Neuron (in vitro differentiated cells): ENCODE results near the gene GNPTAB.
"Not testable (repeated sequence)": the region's sequence is repeated elsewhere in the genome, so short reads cannot be mapped to it uniquely, and the experiment has no call there.

ENCODE experiments used
- H2AFZ ChIP-seq: one replicate; pipeline ENCODE4 v1.6.1; 2013; ENCODE audit warnings: low read depth, mild to moderate bottlenecking, inconsistent platforms, low read length, moderate library complexity
- H3K27me3 ChIP-seq: one replicate; pipeline ENCODE4 v1.6.1; 2013; ENCODE audit warnings: low read length; ENCODE audit not compliant: insufficient read depth
- H3K36me3 ChIP-seq: one replicate; pipeline ENCODE4 v1.6.1; 2013; ENCODE audit warnings: low read length; ENCODE audit not compliant: insufficient read depth
- H3K4me1 ChIP-seq: one replicate; pipeline ENCODE4 v1.6.1; 2013; ENCODE audit warnings: low read length; ENCODE audit not compliant: insufficient read depth
- H3K4me3 ChIP-seq: 2 replicates; pipeline ENCODE4 v1.5.1; 2013; ENCODE audit warnings: mild to moderate bottlenecking, low read length, moderate library complexity
- H3K9me3 ChIP-seq: one replicate; pipeline ENCODE4 v1.6.1; 2013; ENCODE audit warnings: low read length

GNPTAB gene

DNA sequence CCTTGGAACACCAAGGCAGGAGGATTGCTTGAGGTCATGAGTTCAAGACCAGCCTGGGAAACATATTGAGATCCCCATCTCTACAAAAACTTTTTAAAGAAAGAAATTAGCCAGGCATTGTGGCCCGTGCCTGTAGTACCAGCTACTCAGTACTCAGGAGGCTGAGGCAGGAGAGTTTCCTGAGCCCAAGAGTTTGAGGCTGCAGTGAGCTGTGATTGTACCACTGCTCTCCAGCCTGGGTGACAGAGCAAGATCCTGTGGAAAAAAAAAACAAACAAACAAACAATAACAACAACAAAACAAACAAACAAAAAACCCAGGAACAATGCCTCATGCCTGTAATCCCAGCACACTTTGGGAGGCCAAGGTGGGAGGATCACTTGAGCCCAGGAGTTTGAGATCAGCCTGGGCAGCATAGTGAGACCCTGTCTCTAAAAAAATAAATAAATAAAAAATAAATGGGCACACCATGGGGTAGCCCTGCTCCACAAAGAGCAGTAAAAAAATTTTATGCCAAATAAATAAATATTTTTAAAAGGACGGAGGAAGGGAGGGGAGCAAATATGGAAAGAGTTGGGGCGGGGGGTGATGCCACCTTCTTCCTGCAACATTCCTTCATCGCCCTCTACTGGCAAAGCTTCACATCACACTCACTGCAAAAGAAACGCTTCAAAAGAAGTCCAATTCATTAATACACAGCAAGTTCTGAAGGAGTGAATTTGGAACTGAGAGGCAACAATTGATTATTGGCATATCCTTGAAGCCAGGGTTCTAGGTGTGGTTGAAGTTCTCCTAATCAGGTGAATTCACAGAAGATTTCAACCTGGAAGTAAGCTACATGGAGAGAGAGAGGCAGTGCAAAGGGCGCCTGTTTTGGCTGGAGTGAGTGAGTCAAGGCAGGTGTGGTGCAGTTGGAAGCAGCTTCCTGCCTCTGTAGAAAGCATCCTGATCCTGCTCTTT is 8.8 kb upstream of the GNPTAB start:
- Histone ChIP-seq H3K4me3 (no peak overlapping the region), H2AFZ (no peak overlapping the region), H3K9me3 (no peaks in the 10 kb centered on the region), H3K27me3 (no peaks in the 10 kb centered on the region), H3K4me1 (no peaks in the 10 kb centered on the region), H3K36me3 (no peaks in the 10 kb centered on the region)

DNA sequence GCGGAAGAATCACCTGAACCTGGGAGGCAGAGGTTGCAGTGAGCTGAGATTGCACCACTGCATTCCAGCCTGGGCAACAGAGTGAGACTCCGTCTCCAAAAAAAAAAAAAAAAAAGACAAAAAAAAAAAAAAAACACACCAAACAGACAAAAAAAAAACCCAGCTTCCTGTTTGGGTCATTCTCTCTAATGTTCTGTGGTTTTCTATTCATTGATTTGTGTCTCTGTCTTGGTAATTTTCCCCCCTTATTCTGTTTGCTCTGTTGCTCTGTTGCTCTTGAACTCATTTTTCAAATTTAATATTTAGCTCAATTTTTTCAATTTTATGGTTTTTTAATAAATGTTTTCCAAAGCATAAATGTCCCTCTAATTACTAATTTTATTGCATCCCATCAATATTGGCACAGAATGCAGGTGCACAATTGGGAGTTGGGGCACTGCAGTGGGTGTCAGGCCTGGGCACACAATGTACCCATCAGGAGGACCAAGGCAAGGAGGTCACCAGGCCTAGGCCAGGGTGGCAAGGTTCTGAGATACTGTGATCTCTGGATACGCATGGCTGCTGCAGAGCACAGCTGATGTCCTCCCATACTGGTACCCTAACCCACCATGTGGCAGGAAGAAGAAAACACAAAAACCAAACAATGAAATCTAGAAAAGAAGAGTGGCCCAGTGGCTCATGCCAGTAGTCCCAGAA is 8.0 kb upstream of the GNPTAB start:
- H3K9me3 ChIP-seq: no peaks in the 10 kb centered on the region
- H3K27me3 ChIP-seq: no peaks in the 10 kb centered on the region
- H3K4me1 ChIP-seq: no peaks in the 10 kb centered on the region
- no peaks in the 10 kb centered on the region for H3K36me3 ChIP-seq
- H3K4me3 ChIP-seq: no peak overlapping the region
- no peak overlapping the region for H2AFZ ChIP-seq

DNA sequence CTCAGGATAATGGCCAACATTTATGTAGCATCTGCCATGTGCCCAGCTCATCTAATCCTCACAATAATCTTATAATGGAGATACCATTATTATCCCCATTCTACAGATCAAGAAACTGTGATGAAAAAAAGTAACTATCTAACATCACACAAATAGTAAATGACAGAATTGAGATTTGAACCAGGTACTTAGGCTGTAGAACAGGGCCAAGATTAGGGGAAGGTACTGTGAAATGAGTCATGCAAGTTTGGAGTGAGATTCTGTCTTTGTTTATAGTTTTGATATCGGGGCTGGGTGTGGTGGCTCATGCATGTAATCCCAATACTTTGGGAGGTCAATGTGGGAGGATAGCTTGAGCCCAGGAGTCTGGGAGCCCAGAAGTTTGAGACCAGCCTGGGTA is 1.3 kb upstream of the GNPTAB start:
- Histone ChIP-seq H2AFZ (no peak overlapping the region), H3K36me3 (no peaks in the 10 kb centered on the region), H3K27me3 (no peaks in the 10 kb centered on the region), H3K4me3 (no peak overlapping the region), H3K9me3 (no peaks in the 10 kb centered on the region), H3K4me1 (peaks cover 6% of the 10 kb centered on the region)

DNA sequence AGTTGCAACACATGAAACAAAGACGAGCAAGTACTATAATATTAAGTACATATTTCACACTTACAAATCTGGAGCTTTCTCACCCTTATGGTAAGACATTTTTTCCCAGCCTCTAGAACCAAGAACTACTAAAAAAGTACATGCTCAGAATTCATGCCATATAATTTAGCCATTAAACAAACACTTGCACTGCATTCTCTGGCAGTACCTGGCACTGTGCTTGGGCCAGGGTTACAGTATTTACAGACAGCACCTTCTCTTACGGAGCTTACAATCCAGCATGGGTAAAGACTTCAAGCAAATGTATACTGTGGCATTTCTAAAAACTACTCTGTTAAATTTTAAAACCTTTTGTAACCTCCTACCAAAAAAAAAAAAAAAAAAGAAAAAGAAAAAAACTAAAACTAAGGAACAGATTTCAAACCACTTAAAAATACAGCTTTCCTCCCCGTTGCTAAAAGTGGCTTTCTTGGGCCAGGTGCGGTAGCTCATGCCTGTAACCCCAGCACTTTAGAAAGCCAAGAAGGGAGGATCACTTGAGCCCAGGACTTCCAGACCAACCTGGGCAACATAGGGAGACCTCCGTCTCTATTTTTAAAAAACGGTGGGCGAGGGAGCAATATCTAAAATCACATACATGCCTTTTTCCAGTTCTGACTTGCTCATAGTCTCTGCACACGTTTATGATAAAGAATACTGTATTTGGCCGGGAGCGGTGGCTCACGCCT is 956 bp downstream of the GNPTAB start:
- H3K36me3 ChIP-seq: no peaks in the 10 kb centered on the region
- no peaks in the 10 kb centered on the region for H3K27me3 ChIP-seq
- H3K4me1 ChIP-seq: peaks cover 9% of the 10 kb centered on the region
- no peaks in the 10 kb centered on the region for H3K9me3 ChIP-seq
- peak overlapping the region; percentile 75 for H2AFZ ChIP-seq
- peak overlapping the region; percentile 77 for H3K4me3 ChIP-seq

DNA sequence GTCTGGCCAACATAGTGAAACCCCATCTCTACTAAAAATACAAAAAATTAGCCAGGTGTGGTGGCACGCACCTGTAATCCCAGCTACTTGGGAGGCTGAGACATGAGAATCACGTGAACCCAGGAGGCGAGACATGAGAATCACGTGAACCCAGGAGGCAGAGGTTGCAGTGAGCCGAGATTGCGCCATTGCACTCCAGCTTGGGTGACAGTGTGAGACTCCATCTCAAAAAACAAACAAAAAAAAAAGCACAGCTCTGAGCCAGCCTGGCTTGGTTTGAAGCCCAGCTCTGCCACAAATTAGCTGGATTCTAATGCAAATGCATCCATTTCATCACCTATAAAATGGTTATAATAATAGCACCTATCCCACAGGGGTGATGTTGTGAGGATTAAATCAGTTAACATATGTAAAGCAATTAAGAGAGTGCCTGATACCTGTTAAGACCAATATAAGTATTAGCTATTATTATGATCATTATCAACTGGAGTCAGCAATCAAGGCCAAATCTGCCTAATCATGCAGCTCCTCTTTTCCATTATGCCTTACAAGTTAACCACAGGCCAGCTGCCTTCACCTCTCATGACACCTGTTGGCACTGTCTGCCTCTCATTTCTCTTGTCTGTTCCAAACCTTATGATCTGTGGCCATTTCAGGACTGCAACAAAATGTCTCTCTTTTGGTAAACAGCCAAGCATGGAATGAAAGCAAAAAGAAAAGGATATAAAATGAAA is 2.1 kb downstream of the GNPTAB start:
- H3K4me3 ChIP-seq: no peak overlapping the region
- no peaks in the 10 kb centered on the region for H3K9me3 ChIP-seq
- H3K36me3 ChIP-seq: no peaks in the 10 kb centered on the region
- no peaks in the 10 kb centered on the region for H3K27me3 ChIP-seq
- peaks cover 9% of the 10 kb centered on the region for H3K4me1 ChIP-seq
- no peak overlapping the region for H2AFZ ChIP-seq

DNA sequence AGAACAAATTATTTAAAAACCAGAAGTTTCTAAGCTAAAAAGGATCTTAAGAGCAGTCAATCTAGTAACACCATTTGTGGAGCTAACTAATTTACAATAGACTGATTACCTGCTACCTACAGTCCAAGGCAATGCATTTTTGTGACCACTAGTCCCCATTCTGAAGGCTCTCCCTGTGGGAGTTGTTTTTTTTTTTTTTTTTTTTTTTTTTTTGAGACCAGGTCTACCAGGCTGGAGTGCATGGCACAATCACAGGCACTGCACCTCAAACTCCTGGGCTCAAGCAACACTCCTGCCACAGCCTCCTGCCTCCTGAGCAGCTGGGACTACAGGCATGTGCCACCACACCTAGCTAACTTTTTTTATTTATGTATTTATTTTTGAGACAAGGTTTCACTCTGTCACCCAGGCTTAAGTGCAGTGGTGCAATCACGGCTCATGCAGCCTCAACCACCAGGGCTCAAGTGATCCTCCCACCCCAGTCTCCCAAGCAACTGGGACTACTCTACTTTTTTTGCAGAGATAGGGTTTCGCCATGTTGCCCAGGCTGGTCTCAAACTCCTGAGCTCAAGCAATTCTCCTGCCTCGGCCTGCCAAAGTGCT is 3.9 kb downstream of the GNPTAB start:
- H2AFZ ChIP-seq: no peak overlapping the region
- peaks cover 9% of the 10 kb centered on the region for H3K4me1 ChIP-seq
- H3K4me3 ChIP-seq: no peak overlapping the region
- H3K9me3 ChIP-seq: no peaks in the 10 kb centered on the region
- no peaks in the 10 kb centered on the region for H3K27me3 ChIP-seq
- no peaks in the 10 kb centered on the region for H3K36me3 ChIP-seq

DNA sequence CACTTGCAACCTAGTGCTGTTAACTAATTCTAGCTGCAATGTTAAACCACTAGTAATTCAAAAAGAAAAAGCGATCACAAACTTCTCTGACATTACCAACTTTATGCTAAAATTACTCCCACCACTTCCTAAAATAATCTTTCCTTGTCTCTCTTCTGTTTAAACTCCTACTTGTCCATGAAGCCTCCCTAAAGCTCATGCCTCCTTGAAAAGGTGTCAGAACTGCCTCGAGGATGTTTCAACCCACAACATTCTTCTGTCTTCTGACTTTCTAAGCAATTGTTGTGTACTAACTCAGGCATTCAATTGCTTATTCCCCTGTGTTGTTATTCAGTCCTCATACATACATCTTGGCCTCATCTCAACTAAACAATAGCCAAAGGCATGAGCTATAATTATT is 5.9 kb downstream of the GNPTAB start:
- H3K4me3 ChIP-seq: no peak overlapping the region
- H3K36me3 ChIP-seq: no peaks in the 10 kb centered on the region
- peaks cover 6% of the 10 kb centered on the region for H3K4me1 ChIP-seq
- no peaks in the 10 kb centered on the region for H3K27me3 ChIP-seq
- H3K9me3 ChIP-seq: no peaks in the 10 kb centered on the region
- no peak overlapping the region for H2AFZ ChIP-seq

DNA sequence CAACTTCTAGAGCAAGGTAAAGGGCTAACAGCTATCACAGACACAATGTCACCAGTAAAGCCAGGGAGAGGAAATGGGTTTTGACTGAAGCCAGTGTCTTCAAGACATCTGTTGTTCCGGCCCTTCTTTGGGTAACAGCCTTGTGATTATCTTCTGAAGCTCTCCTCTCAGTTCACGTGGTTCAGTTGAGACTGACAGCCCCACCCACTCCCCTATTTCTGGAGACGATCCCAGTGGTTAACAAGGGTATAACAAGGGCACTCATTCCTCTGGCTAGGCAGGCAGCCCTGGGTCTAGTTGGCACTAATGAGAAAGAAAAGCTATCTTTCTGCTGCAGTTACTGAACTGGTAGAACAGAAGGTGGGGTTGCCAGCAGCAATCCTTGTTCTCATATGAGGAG is 6.9 kb downstream of the GNPTAB start:
- Histone ChIP-seq H2AFZ (no peak overlapping the region), H3K36me3 (no peaks in the 10 kb centered on the region), H3K9me3 (no peaks in the 10 kb centered on the region), H3K4me3 (no peak overlapping the region), H3K4me1 (peaks cover 3% of the 10 kb centered on the region), H3K27me3 (no peaks in the 10 kb centered on the region)

DNA sequence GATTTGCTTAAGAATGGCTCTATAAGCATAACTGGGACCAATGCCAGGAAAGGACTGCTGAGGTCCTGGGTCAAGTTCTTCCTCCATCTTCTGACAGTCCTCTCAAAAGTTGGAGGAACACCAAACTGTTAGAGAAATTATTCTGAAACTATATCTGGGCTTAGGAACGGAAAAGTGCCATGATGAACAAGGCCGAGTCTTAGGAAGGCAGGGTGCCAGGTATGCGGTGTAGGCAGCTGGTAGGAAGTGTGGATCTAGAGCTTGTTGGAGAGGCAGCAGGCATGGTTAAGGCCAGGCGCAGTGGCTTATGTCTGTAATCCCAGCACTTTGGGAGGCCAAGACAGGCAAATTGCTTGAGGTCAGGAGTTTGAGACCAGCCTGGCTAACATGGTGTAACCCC is 7.7 kb downstream of the GNPTAB start:
- Histone ChIP-seq H3K4me1 (peaks cover 3% of the 10 kb centered on the region), H3K36me3 (no peaks in the 10 kb centered on the region), H3K4me3 (no peak overlapping the region), H3K9me3 (no peaks in the 10 kb centered on the region), H3K27me3 (no peaks in the 10 kb centered on the region), H2AFZ (no peak overlapping the region)

DNA sequence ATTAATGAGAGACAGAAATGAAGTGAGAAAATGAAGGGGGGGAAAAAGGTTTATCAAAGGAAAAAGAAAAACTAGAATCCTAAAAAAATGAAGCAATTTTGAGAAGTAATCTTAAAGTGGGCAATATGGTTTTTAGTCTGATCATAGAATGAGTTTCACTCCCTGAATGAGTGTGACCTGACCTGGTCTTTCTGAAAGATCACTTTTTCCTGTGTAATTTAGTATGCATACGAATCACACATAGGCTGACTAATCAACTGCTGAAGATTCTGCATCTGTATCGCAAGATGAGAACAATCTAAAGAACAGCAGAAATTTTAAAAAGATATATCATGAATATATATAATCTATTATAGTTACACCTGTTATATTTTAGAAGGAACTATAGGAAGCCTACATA is 11.3 kb downstream of the GNPTAB start:
- Histone ChIP-seq H2AFZ (no peak overlapping the region), H3K9me3 (peaks cover 2% of the 10 kb centered on the region), H3K4me1 (no peaks in the 10 kb centered on the region), H3K4me3 (no peak overlapping the region), H3K27me3 (no peaks in the 10 kb centered on the region), H3K36me3 (no peaks in the 10 kb centered on the region)

DNA sequence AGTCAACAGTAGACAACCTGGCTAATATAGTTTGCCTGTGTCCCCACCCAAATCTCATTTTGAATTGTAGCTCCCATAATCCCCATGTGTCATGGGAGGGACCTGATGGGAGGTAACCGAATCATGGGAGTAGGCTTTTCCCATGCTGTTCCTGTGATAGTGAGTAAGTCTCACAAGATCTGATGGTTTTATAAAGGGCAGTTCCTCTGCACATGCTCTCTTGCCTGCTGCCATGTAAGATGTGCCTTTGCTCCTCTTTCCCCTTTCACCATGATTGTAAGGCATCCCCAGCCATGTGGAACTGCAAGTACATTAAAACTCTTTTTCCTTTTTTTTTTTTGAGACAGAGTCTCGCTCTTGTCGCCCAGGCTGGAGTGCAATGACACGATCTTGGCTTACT is 12.1 kb downstream of the GNPTAB start:
- H2AFZ ChIP-seq, H3K9me3 ChIP-seq, H3K4me1 ChIP-seq: not testable (repeated sequence)

DNA sequence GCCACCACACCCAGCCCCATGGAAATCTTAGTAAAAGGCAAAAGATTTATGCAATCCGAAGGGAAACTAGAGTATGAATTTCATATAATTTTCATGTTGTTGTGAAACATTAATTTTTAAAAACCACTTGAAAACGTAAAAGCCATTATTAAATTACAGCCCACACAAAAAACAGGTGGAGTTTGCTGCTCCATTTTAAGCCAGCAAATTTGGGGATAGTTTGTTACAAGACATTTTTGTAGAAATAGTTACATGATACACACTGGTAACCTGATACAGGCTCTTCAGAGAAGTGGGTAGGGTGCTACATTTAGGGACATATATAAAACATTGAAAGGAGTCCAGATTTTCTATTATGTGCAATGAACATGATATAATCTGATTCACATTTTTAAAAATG is 17.6 kb downstream of the GNPTAB start:
- Histone ChIP-seq H3K4me1 (no peaks in the 10 kb centered on the region), H3K4me3 (no peak overlapping the region), H3K36me3 (no peaks in the 10 kb centered on the region), H2AFZ (no peak overlapping the region), H3K9me3 (peaks cover 2% of the 10 kb centered on the region), H3K27me3 (no peaks in the 10 kb centered on the region)

More for the DNA sequence above, 12.1 kb downstream of the GNPTAB start:
- H3K36me3 ChIP-seq, H3K4me3 ChIP-seq, H3K27me3 ChIP-seq: not testable (repeated sequence)
